HepG2 (cell line): ENCODE data around the gene ARHGEF16. TPM values are rescaled to one million over a fixed set of nuclear protein-coding genes. Genes with fewer than 3 reads are reported as not detected.

Experiments used
- BRD4 ChIP-seq: sonication (generic); formaldehyde crosslinking; IDR thresholded peaks from 2 replicates; pipeline ENCODE4 v1.4.0; 2020; ENCODE audit warnings: missing genetic modification reagents
- CEBPZ ChIP-seq: IDR thresholded peaks from 2 replicates; pipeline ENCODE4 v1.6.1; 2012; ENCODE audit warnings: low read length, improper control_type of control experiment
- EZH2 ChIP-seq: conservative IDR thresholded peaks from 2 replicates; pipeline ENCODE4 v1.6.1; 2012; ENCODE audit warnings: mild to moderate bottlenecking, low read depth, low read length, moderate library complexity
- SNAPC4 ChIP-seq: sonication (generic); formaldehyde crosslinking; IDR thresholded peaks from 2 replicates; pipeline ENCODE4 v1.4.0; 2020; ENCODE audit warnings: mild to moderate bottlenecking, missing genetic modification reagents
- ZNF138 ChIP-seq: sonication (generic); formaldehyde crosslinking; IDR thresholded peaks from 2 replicates; pipeline ENCODE4 v1.5.0; 2020; ENCODE audit warnings: mild to moderate bottlenecking, low read depth, missing genetic modification reagents
- polyA plus RNA-seq, 8 experiments: library from polyadenylated mRNA; depleted of rRNA in 3 of 8; stranded (reverse) in 7 of 8; unstranded in 1 of 8; fragments of >200 nt; fragmentation: Illumina TruSeq in 4 of 8; extraction: Trizol in 4 of 8; gene quantifications; 2 replicates each; pipeline versions ENCODE4 v1.2.1 to v1.2.3, GENCODE V29; 2011 to 2016; ENCODE audit warnings: low read depth in 4 of 8, missing spikeins in 1 of 8, mixed read lengths in 1 of 8; ENCODE audit not compliant: insufficient read depth in 1 of 8
- total RNA-seq, 5 experiments: library from RNA; depleted of rRNA; stranded (reverse); fragments of >200 nt; fragmentation: Illumina TruSeq; extraction: Trizol; gene quantifications; 2 replicates each; pipeline ENCODE4 v1.2.3, GENCODE V29; 2016; ENCODE audit warnings: low read depth in 1 of 5

The ARHGEF16 gene
- total and polyA plus RNA-seq, 2 of the 13 experiments (the other 11 are each of a cell fraction or from before 2014, with no cell fraction given): 20.3 to 39.9 TPM

- TF ChIP-seq SNAPC4 (CRISPR knock-in tag) (no peak), EZH2 (no peak), BRD4 (CRISPR knock-in tag) (no peak), ZNF138 (no peak), CEBPZ (no peak)
Observed at GRCh38 chr1:3444736-3445135, 9.7 kb upstream of the ARHGEF16 start (continued).
